ENCODE results near the gene KCTD16.

DNA sequence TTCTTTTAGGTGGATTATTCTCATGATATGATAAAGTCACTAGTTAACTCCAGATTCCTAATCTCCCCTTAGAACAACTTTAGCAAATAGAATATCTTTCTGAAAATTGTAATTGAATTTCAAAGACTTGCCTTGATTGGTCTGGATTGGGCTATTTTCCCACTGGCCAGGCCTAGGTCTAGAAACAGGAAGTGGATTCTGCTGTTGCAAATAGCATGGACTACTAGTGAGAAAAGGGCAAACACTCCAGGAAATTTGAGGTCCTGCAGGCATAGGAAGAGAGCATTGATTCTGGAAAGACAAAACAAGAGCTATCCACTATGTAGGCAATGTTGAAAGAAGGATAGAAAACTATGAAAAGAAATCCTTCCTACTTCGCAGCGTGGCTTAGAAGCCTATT lies 113.4 kb downstream of the KCTD16 start:
- TF ChIP-seq CTCF (IDR thresholded peaks at IDR 0.05; ENCODE audit: borderline replicate concordance, extremely low read depth, low read length, poor library complexity, severe bottlenecking) (no peak), EZH2 (IDR thresholded peaks at IDR 0.05; ENCODE audit: borderline replicate concordance, low read depth, low read length, severe bottlenecking) (no peak)
